CD4-positive, alpha-beta T cell (primary cell): ENCODE data around the gene ZNF385B. TPM values are rescaled to one million over a fixed set of nuclear protein-coding genes. Genes with fewer than 3 reads are reported as not detected.

ENCODE experiments used
- ATAC-seq: fragments of 200-7000 bp; cut with Tn5 transposase; one replicate; pipeline ENCODE4 v1.10.0; 2022; ENCODE audit warnings: mild to moderate bottlenecking; ENCODE audit not compliant: poor library complexity
- CTCF ChIA-PET: fragments of 350-600 bp; sonication (Branson Sonifier 250); formaldehyde crosslinking; loops from one replicate; lab custom pipeline; 2021; ENCODE audit warnings: antibody characterized with exemption, inconsistent platforms; lab: Charles Lee
- POLR2A ChIA-PET: fragments of 350-600 bp; sonication (Branson Sonifier 250); formaldehyde crosslinking; loops from one replicate; lab custom pipeline; 2021; ENCODE audit warnings: antibody characterized with exemption, inconsistent platforms; lab: Charles Lee
- DNase-seq, 14 experiments: peaks; one replicate each; pipeline ENCODE4 v3.0.0-alpha.2; 2013 to 2020; ENCODE audit warnings: mixed read lengths in 2 of 14
- H3K27ac ChIP-seq, 2 donors: one replicate each; pipeline versions ENCODE4 v1.5.1 to v1.7.0; 2013; ENCODE audit warnings: low read length in 2 of 2, low read depth in 1 of 2, mild to moderate bottlenecking in 1 of 2
- H3K27me3 ChIP-seq, 2 experiments: 1 replicate in 1 of 2; 2 replicates in 1 of 2; pipeline versions ENCODE4 v1.6.1 to v1.7.0; 2013; ENCODE audit warnings: low read length in 2 of 2, control low read depth in 1 of 2, mild to moderate bottlenecking in 1 of 2, moderate library complexity in 1 of 2; ENCODE audit not compliant: insufficient read depth in 2 of 2, control insufficient read depth in 1 of 2
- H3K36me3 ChIP-seq: one replicate; pipeline ENCODE4 v1.6.1; 2013; ENCODE audit warnings: low read length, control low read depth; ENCODE audit not compliant: insufficient read depth
- H3K4me1 ChIP-seq: one replicate; pipeline ENCODE4 v1.6.1; 2013; ENCODE audit warnings: low read length, control low read depth; ENCODE audit not compliant: insufficient read depth
- H3K4me3 ChIP-seq: one replicate; pipeline ENCODE4 v1.5.1; 2013; ENCODE audit warnings: mild to moderate bottlenecking, low read length, moderate library complexity
- H3K9me3 ChIP-seq, 2 experiments: 1 replicate in 1 of 2; 2 replicates in 1 of 2; pipeline versions ENCODE4 v1.6.1 to v1.7.0; 2013; ENCODE audit warnings: low read length in 2 of 2, mild to moderate bottlenecking in 2 of 2, control low read depth in 1 of 2, moderate library complexity in 1 of 2; ENCODE audit not compliant: control insufficient read depth in 1 of 2, insufficient read depth in 1 of 2
- H3K27ac Mint-ChIP-seq: one replicate; pipeline ENCODE4 v1.8.0; 2020; ENCODE audit warnings: mixed read lengths
- H3K27me3 Mint-ChIP-seq: one replicate; pipeline ENCODE4 v1.8.0; 2021; ENCODE audit warnings: mixed read lengths
- H3K36me3 Mint-ChIP-seq: one replicate; pipeline ENCODE4 v1.8.0; 2021; ENCODE audit warnings: low read depth, mixed read lengths
- H3K4me1 Mint-ChIP-seq: one replicate; pipeline ENCODE4 v1.8.0; 2021; ENCODE audit warnings: low read depth, mixed read lengths
- H3K4me3 Mint-ChIP-seq: one replicate; pipeline ENCODE4 v1.8.0; 2020; ENCODE audit warnings: mild to moderate bottlenecking, mixed read lengths
- H3K9me3 Mint-ChIP-seq: one replicate; pipeline ENCODE4 v1.8.0; 2020; ENCODE audit warnings: mixed read lengths
- CTCF ChIP-seq: fragments of 200-600 bp; IDR thresholded peaks from one replicate; pipeline ENCODE4 v1.8.0; 2022; ENCODE audit warnings: antibody characterized with exemption, mild to moderate bottlenecking
- intact Hi-C, 2 experiments: fragments of 100-400 bp; cut with DNase I in 1 of 2; cut with micrococcal nuclease in 1 of 2; formaldehyde crosslinking; loops; one replicate each; pipeline versions ENCODE4 v1.15.1 to v1.9.0; 2023 to 2025; cut with DNase I, micrococcal nuclease
- total RNA-seq, 174 experiments: library from RNA in 2 of 174; stranded (reverse) in 2 of 174; gene quantifications; one replicate each; pipeline ENCODE4 v1.2.3 and lab custom pipeline; 2021 to 2026

The ZNF385B gene
- total RNA-seq, 2 experiments from 2014 or later = not detected

- H3K27me3 Mint-ChIP-seq = peaks cover 27% of the 10 kb centered on the region
- no peaks in the 10 kb centered on the region for H3K4me1 ChIP-seq
- no peaks in the 10 kb centered on the region for H3K9me3 Mint-ChIP-seq
- intact Hi-C loops = no loop called here
- no peaks in the 10 kb centered on the region for H3K36me3 ChIP-seq
- no peak overlapping the region for H3K4me3 ChIP-seq
- peaks cover 0 to 6% of the 10 kb centered on the region in 2 experiments for H3K27me3 ChIP-seq
- ChIA-PET CTCF (no interaction called here), POLR2A (no interaction called here)
- no peak overlapping the region for H3K4me3 Mint-ChIP-seq
- H3K27ac ChIP-seq = no peak overlapping the region
- ATAC-seq (no peak), DNase-seq (no peak)
- no peaks in the 10 kb centered on the region for H3K9me3 ChIP-seq
- no peak for TF ChIP-seq CTCF
- no peaks in the 10 kb centered on the region for H3K36me3 Mint-ChIP-seq
- no peaks in the 10 kb centered on the region for H3K4me1 Mint-ChIP-seq
- H3K27ac Mint-ChIP-seq = no peak overlapping the region
Measured at GRCh38 chr2:179849719-179850118, 11.7 kb downstream of the ZNF385B start.

GRCh38 chr2:179843541-179843940 lies 17.9 kb downstream of the ZNF385B start:
- intact Hi-C loops = no loop called here

GRCh38 chr2:179842498-179843153 lies 18.8 kb downstream of the ZNF385B start:
- no peaks in the 10 kb centered on the region for H3K9me3 ChIP-seq
- peaks cover 9% of the 10 kb centered on the region for H3K27me3 Mint-ChIP-seq
- H3K4me3 ChIP-seq = no peak overlapping the region
- H3K27me3 ChIP-seq = peaks cover 0 to 6% of the 10 kb centered on the region in 2 experiments
- ChIA-PET CTCF (no interaction called here), POLR2A (no interaction called here)
- ATAC-seq (no peak), DNase-seq (no peak)
- H3K9me3 Mint-ChIP-seq = no peaks in the 10 kb centered on the region
- no peaks in the 10 kb centered on the region for H3K36me3 Mint-ChIP-seq
- H3K4me3 Mint-ChIP-seq = no peak overlapping the region
- H3K27ac ChIP-seq = no peak overlapping the region
- no peaks in the 10 kb centered on the region for H3K4me1 Mint-ChIP-seq
- no peaks in the 10 kb centered on the region for H3K4me1 ChIP-seq
- no peak for TF ChIP-seq CTCF
- intact Hi-C loops = no loop called here
- no peaks in the 10 kb centered on the region for H3K36me3 ChIP-seq
- no peak overlapping the region for H3K27ac Mint-ChIP-seq

More at GRCh38 chr2:179843541-179843940, 17.9 kb downstream of the ZNF385B start:
- no peak for TF ChIP-seq CTCF
- H3K4me1 ChIP-seq = no peaks in the 10 kb centered on the region
- no peaks in the 10 kb centered on the region for H3K9me3 ChIP-seq
- Mint-ChIP-seq H3K4me3 (no peak overlapping the region), H3K27me3 (peaks cover 5% of the 10 kb centered on the region), H3K9me3 (no peaks in the 10 kb centered on the region), H3K4me1 (no peaks in the 10 kb centered on the region), H3K36me3 (no peaks in the 10 kb centered on the region), H3K27ac (no peak overlapping the region)
- ChIA-PET POLR2A (no interaction called here), CTCF (no interaction called here)
- DNase-seq = no peak
- no peaks in the 10 kb centered on the region for H3K36me3 ChIP-seq
- H3K4me3 ChIP-seq = no peak overlapping the region
- peaks cover 0 to 6% of the 10 kb centered on the region in 2 experiments for H3K27me3 ChIP-seq
- ATAC-seq = no peak
- no peak overlapping the region for H3K27ac ChIP-seq
